GM18526 (cell line): ENCODE measurements around the gene ROPN1B.

Experiments used
- POLR2A ChIP-seq: IDR thresholded peaks from 3 replicates; pipeline ENCODE4 v1.6.1; 2011; ENCODE audit not compliant: insufficient read length; ENCODE audit errors: extremely low read depth

ROPN1B gene

DNA sequence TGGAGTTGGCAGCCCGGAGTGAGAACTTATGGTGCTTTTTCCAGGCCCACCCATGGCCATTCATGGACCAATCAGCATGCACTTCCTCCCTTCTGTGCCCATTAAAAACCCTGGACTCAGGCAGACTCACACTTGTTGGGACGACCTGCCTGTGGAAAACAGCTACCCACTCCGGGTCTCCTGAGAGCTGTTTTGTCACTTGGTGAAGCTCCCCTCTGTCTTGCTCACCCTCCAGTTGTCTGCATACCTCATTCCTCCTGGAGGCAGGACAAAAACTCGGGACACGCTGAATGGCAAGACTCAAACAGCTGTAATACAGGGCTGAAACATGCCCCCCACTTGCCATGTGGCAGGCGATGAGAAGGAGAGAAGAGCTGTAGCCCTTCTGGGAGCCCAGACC, 35.2 kb downstream of the ROPN1B start:
- no peak for TF ChIP-seq POLR2A

DNA sequence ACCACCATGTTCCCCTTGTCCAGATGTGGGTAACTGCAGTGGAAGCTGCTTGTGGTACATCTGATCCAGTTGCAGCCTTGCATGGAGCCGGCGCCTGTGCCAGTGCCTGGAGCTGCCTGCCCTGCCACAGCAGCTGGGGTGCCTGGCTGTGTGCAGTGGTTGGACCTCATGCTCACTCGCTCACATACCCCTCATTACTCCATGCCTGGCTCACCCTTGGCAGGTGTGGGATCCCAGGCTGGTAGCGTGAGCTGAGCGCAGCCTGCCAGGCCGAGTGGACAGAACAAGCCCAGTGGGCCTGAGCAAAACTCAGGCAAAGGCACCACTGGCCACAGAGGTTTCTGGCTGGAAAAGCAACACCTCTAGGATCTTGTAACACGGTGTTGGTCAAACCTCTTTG, 35.7 kb downstream of the ROPN1B start:
- no peak for TF ChIP-seq POLR2A

GRCh38 chr3:126005951-126006350, 37.0 kb downstream of the ROPN1B start:
- TF ChIP-seq POLR2A: no peak

DNA sequence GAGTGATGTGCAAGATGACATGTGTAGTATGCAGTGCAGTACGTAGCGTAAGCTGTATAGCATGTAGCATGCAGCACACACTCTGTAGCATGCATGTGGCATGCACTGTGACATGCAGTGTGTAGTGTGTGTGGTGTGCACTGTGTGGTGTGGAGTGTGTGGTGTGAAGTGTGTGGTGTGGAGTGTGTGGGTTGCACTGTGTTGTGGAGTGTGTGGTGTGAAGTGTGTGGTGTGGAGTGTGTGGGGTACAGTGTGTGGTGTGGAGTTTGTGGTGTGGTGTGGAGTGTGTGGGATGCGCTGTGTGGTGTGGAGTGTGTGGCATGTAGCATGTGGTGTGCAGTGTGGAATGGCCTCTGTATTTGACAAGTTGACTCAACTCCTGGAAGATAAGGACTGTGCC, 39.2 kb downstream of the ROPN1B start:
- TF ChIP-seq POLR2A: no peak

- no peak for TF ChIP-seq POLR2A
Observed at GRCh38 chr3:126009181-126009580, 40.2 kb downstream of the ROPN1B start.

DNA sequence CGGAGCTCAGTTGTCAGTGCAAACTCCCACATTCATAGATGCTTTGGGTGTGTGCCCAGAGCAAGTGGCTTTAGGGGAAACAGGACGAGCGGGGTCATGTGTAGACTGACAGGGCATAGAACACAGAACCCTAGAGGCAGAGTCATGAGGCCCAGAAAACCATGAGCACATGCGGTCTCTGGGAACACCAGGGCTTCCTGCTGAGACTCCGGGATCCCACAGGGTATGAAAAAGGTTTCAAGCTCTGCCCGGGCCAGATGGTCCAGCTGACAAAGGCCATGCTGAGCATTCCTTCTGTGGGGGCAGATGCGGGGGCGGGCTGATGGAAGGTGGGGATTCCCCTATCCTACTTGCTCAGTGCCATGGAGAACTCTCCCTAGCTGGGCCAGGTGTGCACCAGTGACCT, 44.8 kb downstream of the ROPN1B start:
- TF ChIP-seq POLR2A: no peak

GRCh38 chr3:126014252-126014651, 45.3 kb downstream of the ROPN1B start:
- no peak for TF ChIP-seq POLR2A

DNA sequence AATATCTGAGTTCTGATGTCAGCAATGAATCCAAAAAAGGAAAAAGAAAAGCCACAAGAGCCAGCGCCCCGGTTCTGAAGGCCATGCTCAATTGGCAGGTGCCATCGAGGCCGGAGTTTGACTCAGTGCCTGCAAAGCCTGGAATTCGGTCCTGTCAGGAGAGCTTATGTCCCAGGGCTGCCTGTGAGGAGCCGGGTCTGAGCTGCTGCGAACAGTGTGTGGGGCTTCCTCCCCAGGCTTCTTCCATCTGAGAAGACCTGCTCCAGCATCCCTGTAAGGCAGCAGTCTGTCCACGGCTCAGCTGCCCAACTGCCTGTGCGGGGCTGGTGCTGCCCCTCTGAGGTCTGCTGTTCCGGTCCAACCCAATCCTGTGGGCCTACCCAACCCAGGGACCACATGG, 46.1 kb downstream of the ROPN1B start:
- no peak for TF ChIP-seq POLR2A

DNA sequence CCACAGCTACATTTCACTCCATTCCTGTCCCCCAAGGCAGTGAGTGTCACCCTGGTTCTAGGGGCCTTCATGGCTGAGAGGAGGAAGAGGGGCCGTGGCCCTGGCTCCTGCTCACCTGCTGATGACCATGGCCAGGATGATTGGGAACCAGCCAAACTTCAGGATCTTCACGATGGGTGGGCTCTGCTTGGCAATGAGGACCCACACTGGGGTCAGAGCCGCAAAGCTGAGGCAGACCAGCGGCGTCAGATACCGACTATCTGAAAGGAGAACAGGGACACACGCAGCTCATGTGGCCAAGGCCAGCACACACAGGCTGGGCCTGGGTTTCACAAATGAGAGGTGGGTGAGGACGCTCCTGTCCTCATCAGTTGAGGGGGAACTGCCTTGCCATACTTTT, 47.6 kb downstream of the ROPN1B start:
- no peak for TF ChIP-seq POLR2A

GRCh38 chr3:126017362-126017761, 48.4 kb downstream of the ROPN1B start:
- no peak for TF ChIP-seq POLR2A

GRCh38 chr3:126018545-126018944, 49.6 kb downstream of the ROPN1B start:
- no peak for TF ChIP-seq POLR2A

- no peak for TF ChIP-seq POLR2A
Observed at GRCh38 chr3:126018995-126019394, 50.0 kb downstream of the ROPN1B start.

GRCh38 chr3:126019683-126020082, 50.7 kb downstream of the ROPN1B start:
- TF ChIP-seq POLR2A: no peak

- no peak for TF ChIP-seq POLR2A
Observed at GRCh38 chr3:126021224-126021623, 52.2 kb downstream of the ROPN1B start.

GRCh38 chr3:126021702-126022101, 52.7 kb downstream of the ROPN1B start:
- no peak for TF ChIP-seq POLR2A

DNA sequence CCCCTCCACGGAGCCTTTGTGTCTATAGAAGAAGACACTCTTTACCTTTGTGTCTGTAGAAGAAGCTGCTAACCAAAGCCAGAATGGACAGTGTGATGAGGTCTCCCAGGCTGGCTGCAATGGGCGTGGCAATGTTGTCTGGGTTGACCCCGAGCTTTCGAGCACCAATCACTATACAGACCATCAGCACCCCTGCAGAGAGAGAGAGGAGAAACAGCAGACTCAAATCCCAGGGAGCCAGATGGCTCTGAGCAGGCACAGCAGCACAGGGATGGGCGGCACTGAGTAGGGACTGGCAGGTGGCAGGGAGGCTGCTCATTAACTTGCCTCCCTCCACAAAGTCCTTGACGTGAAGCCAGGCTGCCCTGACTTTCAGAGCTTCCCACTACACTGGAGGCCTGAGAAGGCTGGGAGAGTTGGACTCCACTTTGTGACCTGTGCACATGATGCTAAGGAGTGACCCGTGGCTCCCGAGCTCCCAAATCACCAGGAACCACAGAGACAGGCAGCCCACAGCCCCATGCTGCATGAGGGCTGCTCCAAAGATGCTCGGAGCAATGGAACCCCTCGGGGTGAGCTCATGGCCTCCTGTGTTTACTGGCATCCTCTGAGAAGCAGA, 53.9 kb downstream of the ROPN1B start:
- TF ChIP-seq POLR2A: no peak

DNA sequence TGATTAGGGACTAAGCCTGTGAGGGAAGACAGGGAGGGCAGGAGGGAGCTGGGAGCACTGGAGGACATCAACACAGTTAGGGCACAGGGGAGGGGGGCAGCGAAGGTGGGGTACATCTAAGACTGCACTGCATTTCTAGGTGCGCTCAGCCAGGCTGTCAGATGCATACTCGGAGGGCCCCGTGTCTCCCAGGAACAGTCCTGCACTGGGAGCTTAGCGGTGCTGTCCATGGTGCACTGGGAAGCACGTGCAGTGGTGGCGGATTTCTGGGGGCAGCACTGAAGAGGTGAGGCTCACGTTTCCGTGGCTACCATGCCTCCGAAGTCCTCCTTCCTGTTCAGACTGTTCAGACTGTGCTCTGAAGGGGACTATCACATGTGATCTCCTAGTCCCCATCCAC, 54.4 kb downstream of the ROPN1B start:
- no peak for TF ChIP-seq POLR2A
